IPS-18c (cell line): Measurements from ENCODE around the gene LSM12.
"Not testable (repeated sequence)": the region's sequence is repeated elsewhere in the genome, so short reads cannot be mapped to it uniquely, and the experiment has no call there.

Experiments
- H3K4me3 ChIP-seq: 2 replicates; pipeline ENCODE4 v1.7.0; 2013; ENCODE audit warnings: low read depth, mild to moderate bottlenecking, low read length, moderate library complexity; ENCODE audit not compliant: insufficient read depth
- H3K9me3 ChIP-seq: one replicate; pipeline ENCODE4 v1.6.1; 2013; ENCODE audit warnings: mild to moderate bottlenecking, low read length, moderate library complexity; ENCODE audit not compliant: control insufficient read depth, insufficient read depth

Gene LSM12

DNA sequence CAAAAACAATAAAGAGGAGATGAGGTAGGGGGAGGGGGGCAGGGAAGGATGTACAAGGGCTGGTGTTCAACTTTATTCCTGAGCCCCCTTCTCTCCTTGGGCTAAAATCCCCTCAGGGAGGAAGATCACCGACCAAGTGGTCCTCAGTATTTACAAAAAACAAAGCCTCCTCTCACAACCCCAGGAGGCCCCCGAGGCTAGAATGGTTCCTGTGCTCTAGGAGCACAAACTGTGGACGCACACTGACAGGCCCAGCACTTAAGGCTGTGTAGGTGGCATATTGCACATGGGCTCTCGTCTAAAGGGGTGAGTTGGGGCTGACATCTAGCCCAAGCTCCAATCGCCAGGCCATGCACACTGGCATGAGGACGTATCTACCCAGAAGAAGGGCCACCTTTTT is 35.4 kb upstream of the LSM12 start:
- not testable (repeated sequence) for H3K4me3 ChIP-seq, H3K9me3 ChIP-seq

DNA sequence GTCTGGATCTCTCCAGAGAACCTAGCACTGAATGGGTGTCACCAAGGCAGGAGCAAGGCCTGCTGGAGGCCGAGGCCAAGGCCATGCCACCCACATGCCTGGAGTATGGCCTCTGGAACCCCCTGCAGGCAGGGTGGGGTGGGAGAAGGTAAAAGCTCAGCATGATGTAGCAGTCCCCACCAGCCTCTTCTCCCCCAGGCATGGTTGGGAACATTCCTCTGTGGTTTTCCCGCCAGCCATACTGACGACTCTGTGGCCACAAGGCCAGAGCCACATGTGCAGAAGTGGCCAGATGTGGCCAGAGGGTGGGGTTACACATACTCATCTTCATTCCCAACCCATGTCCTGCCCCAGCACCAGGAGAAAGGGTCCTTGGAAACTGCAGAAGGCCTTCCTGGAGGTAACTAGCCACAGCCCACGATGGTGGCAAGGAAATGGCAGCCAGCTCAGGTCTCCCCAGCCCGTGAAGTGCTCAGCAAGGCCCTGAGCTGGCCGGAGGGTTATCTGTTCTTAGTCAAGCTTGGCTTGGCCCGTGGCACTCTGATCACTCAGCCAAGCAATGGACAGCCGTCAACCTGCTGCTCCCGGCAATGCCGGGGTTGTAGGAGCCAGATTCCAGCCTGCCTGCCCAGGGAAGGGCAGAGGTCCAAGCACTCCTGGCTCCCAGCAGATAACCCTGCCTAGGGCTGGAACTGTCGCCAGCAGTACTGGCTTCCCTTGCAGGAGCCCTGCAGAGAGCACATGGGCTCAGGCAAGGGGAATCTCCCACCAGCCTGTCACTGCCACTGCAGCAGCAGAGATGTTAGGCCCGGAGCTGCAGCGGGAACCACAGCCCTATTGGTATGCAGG is 30.9 kb upstream of the LSM12 start:
- H3K9me3 ChIP-seq = no peaks in the 10 kb centered on the region
- H3K4me3 ChIP-seq = no peak overlapping the region

DNA sequence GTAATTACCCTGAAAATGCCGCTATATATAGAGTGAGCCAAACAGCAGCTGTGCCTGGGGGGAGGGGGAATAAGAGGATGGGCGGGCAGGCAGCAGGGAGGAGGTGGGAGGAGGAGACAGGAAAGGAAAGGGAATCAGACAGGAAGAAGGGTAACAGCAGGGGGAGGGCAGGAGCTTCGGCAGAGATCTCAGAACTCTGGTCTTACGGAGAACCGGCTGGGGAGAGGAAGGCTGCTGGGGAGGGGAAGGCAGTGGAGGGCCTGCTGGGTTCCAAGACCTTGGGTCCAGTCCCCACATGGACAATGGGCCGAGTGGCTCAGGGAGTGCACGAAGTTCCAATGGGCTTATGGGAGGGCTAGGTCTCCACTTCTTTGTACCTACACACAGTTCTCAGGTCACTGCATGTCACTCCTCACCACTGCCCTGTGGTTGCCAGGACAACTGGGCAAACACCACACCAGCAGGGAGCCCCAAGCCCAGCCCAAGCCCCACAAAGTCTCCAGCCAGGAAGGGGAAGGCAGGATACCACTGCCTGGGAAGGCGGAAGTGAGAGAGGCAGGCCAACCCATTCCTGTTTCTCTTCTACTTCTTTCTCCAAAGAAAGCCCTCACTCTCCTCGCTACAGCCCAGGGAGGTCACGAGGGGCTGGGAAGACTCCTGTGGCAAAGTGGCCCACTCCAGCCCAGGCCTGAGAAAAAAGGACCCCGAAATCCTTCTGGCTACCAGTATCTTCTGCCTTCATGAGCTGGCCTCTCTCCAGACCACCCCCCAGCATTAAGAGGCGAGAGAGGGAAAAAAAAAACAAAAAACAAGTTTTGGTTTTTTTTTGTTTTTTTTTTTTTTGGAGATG is 29.4 kb upstream of the LSM12 start:
- H3K9me3 ChIP-seq = no peaks in the 10 kb centered on the region
- H3K4me3 ChIP-seq = peak overlapping the region; percentile 48

DNA sequence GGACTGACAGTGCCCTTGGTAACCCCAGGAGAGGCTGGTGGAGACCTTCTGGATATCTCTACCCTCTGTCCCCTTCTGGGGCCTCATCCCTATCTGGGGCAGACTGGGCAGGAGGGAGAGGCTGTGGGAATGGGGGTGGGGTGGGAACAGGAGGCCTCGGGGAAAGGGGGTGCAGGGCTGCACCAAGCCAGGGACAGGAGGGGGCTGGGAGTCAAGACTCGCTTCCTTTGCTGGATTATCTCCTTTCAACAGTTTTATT is 28.8 kb upstream of the LSM12 start:
- no peak overlapping the region for H3K4me3 ChIP-seq
- no peaks in the 10 kb centered on the region for H3K9me3 ChIP-seq

DNA sequence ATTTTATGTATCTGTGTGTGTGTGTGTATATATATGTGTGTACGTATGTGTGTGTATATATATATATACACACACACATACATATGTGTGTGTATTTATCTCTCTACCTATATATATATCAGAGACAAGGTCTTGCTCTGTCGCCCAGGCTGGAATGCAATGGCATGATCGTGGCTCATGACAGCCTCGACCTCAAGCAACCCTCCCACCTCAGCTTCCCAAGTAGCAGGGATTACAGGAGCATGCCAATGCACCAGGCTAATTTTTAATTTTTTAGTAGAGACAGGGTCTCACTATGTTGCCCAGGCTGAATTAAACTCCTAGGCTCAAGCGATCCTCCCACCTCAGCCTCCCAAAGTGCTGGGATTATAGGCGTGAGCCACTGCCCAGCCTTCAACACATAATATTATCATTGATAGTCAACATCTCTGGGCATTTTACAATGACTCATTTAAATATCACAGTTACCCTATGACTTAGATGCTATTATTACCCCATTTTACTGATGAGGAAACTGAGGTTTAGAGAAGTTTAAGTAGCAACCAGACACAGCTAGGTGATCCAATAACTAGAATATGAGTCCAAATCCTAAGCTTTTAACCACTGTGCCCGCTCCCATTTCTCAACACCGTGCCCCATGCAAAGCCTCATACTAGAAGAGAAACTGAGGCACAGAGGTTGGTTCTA is 28.4 kb upstream of the LSM12 start:
- Histone ChIP-seq H3K9me3 (no peaks in the 10 kb centered on the region), H3K4me3 (no peak overlapping the region)

DNA sequence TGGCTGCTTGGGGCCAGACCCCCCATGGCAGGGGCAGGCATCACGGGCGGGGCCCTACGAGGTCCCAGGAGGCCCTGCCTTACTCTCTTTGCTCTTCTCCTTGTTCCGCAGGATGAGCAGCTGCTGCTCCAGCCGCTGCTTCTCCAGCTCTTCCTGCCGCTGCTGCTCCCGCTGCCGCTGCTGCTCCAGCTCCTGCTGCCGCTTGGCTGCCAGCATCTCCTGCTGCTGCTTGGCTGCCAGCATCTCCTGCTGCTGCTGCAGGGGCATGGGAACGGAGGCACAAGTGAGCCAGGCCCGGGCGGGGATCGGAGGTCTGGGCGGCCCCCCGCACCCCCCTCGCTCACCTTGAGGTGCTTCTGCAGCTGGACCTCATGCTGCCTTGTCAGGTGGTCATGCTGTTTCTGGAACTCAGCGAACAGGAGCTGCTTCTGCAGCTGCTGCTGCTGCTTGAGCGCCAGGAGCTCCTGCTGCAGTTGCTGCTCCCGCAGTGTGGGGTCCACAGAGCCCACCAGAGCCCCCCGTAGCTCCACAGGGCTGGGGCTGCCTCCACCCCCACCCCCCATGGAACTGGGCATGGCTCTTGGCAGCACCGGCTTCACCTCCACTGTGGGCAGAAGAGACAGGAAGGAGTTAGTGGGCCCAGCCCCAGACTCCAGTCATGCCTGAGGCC is 26.9 kb upstream of the LSM12 start:
- Histone ChIP-seq H3K4me3 (no peak overlapping the region; the same call in 1 of the 2 replicates), H3K9me3 (no peaks in the 10 kb centered on the region)

DNA sequence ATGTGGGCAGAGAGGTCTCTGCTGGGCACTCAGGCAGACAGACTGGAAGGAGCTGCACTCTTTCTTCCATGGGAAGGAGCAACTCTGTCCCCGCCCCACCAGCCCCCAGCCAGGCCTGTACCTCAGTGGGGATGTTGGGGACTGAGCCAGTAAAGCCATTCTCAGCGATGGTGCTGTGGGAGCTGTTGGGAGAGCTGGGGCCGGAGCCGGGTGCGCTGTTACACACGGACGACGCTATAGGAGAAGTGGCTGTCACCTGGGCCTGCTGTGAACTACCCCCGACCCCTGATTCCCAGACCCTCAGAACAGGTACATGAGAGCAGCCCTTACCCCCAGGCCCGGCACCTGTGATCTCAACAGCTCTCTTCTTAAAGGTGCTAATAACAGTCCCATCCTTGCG is 25.6 kb upstream of the LSM12 start:
- H3K9me3 ChIP-seq = no peaks in the 10 kb centered on the region
- no peak overlapping the region for H3K4me3 ChIP-seq

DNA sequence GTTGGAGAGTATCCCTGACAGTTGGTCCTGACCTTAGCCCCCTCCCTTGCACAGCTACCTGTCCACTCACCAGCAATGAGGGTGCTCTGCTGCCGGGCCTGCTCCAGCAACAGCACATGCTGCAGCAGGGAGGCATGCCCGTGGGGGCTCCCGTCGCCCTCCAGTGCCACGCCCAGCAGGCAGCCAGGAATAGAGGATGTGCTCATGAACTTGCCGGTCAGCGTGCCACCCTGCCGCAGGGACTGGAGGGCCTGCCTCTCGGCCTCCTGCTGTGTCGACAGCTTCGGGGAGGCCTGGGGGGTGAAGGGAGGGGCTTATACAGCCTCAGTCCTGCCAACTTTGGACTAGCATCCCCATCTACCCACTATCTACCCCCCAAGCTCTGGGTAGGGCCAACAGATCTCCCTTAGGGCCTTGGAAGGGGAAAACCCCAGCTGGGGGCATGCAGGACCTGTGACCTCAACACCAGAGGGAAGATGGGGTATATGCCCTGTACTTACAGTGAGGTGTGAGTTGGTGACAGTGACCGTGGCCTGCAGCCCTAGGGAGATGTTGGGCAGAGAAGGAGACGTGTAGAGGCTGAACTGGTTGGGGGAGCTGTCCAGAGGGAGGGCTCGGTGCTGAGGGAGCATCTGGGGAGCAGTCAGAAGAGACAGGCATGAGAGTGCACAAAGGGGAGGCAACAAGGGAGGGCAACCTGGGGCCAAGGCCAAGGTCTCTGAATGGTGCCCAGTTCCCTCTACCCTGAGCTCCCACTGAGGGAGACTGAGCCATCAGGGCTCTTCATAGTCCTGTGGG is 24.9 kb upstream of the LSM12 start:
- Histone ChIP-seq H3K4me3 (no peak overlapping the region), H3K9me3 (no peaks in the 10 kb centered on the region)

DNA sequence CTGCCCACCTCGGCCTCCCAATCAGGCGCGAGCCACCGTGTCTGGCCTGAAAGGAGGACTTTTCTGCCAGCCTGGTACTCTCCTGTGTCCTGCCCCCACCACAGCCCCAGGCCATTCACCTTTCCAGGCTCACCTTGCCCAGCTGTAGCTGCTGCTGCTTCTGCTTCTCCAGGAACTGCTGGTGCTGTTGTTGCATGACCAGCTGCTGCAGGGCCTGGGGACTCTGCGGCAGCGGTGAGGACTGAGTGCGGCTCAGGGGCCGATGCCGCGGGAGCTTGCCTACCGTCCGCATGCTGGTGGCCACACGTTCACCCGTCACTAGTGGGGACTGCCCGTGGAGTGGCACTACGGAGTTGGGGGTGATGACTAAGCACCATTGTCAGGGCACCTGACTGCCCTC is 21.8 kb upstream of the LSM12 start:
- no peaks in the 10 kb centered on the region for H3K9me3 ChIP-seq

DNA sequence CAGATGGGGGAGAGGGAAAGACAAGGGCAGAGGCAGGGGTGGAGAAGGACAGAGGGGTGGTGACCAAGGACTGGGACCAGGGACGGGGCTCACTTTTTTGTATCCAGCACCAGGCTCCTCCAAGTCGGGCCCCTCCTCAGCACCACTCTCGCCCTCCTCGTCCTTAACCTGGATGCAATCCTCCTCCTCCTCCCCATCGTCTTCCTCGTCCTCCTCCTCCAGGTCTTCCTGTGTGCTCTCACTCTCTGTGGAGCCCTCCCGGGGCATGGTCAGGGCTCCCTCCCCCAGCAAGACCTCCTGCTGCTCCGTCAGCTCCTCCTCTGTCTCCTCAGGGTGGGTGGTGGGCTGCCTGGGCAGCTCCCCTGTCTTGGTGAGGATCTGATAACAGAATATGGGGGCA is 20.8 kb upstream of the LSM12 start:
- H3K9me3 ChIP-seq = no peaks in the 10 kb centered on the region
- H3K4me3 ChIP-seq = no peak overlapping the region; the same call in 1 of the 2 replicates

More for the DNA sequence above, 21.8 kb upstream of the LSM12 start:
- no peak overlapping the region for H3K4me3 ChIP-seq

DNA sequence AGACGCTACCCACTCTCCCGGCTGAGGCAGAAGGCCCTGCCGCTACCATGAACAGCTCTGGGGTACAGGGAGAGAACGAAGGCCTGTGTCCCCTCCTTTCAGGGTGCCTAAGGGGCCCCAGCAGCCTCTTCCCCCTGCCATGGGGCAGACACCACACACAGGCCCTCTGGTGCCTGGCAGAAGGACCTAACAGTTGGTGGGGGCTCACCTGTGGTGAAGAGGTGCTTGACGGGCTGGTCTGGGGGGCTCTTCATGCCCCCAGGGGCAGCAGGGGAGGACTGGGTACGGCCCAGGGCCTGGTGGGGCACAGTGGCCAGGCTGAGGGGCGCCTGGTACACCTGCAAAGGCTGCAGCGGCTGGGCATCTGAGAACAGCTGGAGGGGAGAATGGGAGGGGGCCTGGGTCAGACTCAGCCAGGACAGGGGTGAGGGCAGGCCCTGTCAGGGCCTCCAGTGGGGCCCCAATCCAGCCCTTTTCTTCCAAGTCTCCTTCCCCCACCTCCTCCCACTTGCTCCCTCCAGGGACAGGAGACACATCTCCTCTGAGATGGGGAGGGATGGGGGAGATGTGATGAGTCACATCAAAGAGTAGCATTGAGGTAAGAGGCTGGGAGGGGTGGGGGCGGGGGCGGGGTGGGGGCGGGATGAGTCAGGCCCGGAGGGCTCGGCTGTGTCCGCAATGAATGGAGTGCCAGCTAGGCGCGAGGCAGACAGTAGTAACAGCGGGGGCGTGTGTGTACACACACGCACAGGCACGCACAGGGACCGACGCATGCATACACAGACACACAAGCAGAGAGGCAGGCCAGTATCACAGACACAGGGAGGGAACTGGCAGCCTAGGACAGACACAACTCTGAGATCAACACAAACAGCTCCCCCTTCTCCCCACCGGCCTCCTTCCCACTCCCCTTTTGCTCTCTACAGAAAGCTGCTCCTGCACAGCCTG is 20.2 kb upstream of the LSM12 start:
- Histone ChIP-seq H3K4me3 (no peak overlapping the region; the same call in 1 of the 2 replicates), H3K9me3 (no peaks in the 10 kb centered on the region)

DNA sequence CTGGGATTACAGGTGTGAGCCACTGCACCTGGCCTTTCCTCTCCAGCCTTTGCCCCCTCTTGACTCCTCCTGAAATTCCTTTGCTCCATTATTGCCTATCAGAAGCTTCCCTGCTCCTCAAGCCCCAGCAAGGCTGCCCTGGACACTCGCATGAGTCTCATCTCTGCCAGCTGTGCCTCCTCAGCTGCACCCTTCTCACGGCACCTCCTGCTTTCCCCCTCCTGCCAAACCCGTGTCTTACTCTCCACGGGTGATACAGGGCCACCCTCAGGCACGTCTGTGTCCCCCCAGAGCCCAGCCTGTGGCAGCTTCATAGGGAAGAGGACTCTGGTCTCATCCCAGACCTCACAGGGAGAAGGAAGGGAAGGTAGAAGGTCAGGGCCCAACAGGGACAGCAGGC is 19.4 kb upstream of the LSM12 start:
- no peak overlapping the region for H3K4me3 ChIP-seq
- no peaks in the 10 kb centered on the region for H3K9me3 ChIP-seq

DNA sequence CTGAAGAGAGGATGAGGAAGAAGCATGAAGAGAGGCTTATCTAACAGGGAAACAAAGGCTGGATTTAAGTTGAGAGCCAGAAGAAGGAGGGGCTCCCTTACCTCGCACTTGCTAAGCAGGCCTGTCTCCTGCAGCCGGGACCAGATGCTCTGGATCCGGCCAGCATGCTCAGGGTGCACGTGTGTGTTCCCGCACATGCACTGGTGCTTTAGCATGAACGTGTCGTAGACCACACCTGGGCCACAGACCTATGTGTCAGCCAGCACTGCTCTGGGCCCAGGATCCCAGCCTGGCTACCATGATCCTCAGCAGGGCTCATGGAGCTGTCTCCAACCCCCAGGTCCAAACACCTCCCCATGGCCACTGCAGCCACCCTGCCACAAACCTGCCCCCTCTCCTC is 18.4 kb upstream of the LSM12 start:
- H3K9me3 ChIP-seq = no peaks in the 10 kb centered on the region
- no peak overlapping the region for H3K4me3 ChIP-seq

DNA sequence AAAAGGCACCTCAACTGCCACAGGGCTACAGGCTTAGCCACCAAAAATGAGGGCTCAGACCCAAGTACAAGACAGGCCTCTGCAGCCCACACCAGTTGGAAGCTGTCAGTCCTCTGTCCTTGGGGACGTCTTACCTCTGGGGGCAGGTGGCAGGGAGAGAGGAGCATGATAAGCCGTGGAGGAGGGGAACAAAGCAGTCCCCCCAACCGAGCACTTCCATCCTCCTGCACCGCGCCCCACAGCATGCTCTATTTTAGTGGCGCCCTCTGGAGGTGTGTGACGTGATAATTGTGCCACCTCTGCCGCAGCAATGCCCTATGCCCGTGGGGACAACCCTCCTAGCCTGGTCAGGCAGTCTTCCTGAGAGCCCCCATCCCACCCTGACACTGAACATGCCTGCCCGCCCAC is 17.7 kb upstream of the LSM12 start:
- H3K9me3 ChIP-seq = no peaks in the 10 kb centered on the region
- H3K4me3 ChIP-seq = no peak overlapping the region

DNA sequence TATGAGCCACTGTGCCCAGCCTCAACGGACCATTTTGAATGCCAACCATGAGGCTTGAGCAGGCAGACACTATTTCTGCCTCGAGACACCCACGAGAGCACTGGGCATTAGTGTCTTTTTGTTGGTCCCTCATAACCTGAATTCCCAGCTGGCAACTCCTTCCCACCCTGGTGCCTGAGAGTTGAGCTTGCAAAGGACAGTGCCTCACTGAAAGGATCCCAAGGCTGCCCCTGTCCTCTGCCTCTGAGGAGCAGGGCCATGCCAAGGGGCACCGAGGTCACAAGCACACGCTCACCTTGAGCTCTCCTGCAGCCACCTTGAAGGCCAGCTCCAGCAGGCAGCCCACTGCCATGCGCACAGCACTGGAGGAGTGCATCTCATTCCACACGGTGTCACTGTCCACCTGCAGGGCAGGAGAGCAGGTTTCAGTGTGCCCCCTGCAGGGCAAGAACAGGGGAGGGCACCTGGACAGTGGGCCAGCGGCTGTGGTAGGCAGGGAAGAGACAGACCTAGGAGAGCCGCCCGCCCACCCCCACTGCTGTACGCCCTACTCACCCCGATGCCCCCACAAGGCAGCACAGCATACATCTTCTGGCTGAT is 16.9 kb upstream of the LSM12 start:
- Histone ChIP-seq H3K9me3 (no peaks in the 10 kb centered on the region), H3K4me3 (no peak overlapping the region)
